GM23338 (cell line): Measurements from ENCODE around the gene TGDS. TPM values are rescaled to one million over a fixed set of nuclear protein-coding genes. Genes with fewer than 3 reads are reported as not detected.

ENCODE experiments used
- ATAC-seq: fragments of 200-7000 bp; cut with Tn5 transposase; 3 replicates; pipeline ENCODE4 v1.9.1; 2020
- DNase-seq: peaks from one replicate; pipeline ENCODE4 v3.0.0-alpha.2; 2015; ENCODE audit warnings: low spot score
- H2AFZ ChIP-seq: fragments of 200-600 bp; sonication (generic); 2 replicates; pipeline ENCODE4 v1.8.0; 2016; ENCODE audit warnings: antibody characterized with exemption, mild to moderate bottlenecking, moderate library complexity
- H3F3A ChIP-seq: fragments of 200-600 bp; sonication (generic); replicated peaks from 2 replicates; pipeline ENCODE4 v1.8.0; 2017; ENCODE audit warnings: antibody characterized with exemption, mixed run types, low read depth
- H3K27ac ChIP-seq: fragments of 200-600 bp; sonication (generic); 2 replicates; pipeline ENCODE4 v1.6.1; 2016; ENCODE audit warnings: low read depth
- H3K27me3 ChIP-seq: fragments of 200-600 bp; sonication (generic); 2 replicates; pipeline ENCODE4 v1.8.0; 2016; ENCODE audit warnings: mild to moderate bottlenecking, mixed run types, moderate library complexity; ENCODE audit not compliant: insufficient read depth
- H3K36me3 ChIP-seq: fragments of 200-600 bp; sonication (generic); 2 replicates; pipeline ENCODE4 v1.8.0; 2016; ENCODE audit warnings: mild to moderate bottlenecking; ENCODE audit not compliant: insufficient read depth
- H3K4me1 ChIP-seq: fragments of 200-600 bp; sonication (generic); 2 replicates; pipeline ENCODE4 v1.8.0; 2016; ENCODE audit warnings: mild to moderate bottlenecking, moderate library complexity; ENCODE audit not compliant: insufficient read depth
- H3K4me2 ChIP-seq: fragments of 200-600 bp; sonication (generic); 2 replicates; pipeline ENCODE4 v1.7.1; 2017; ENCODE audit warnings: mixed run types
- H3K4me3 ChIP-seq: fragments of 200-600 bp; sonication (generic); 2 replicates; pipeline ENCODE4 v1.6.1; 2016; ENCODE audit warnings: mixed run types
- H3K79me2 ChIP-seq: fragments of 200-600 bp; sonication (generic); replicated peaks from 2 replicates; pipeline ENCODE4 v1.8.0; 2017; ENCODE audit warnings: mild to moderate bottlenecking; ENCODE audit not compliant: insufficient read depth
- H3K9me2 ChIP-seq: fragments of 200-600 bp; sonication (generic); 2 replicates; pipeline ENCODE4 v1.8.0; 2017; ENCODE audit not compliant: insufficient read depth
- H4K20me1 ChIP-seq: fragments of 200-600 bp; sonication (generic); replicated peaks from 2 replicates; pipeline ENCODE4 v1.8.0; 2017; ENCODE audit warnings: mild to moderate bottlenecking; ENCODE audit not compliant: insufficient read depth
- H3K27ac Mint-ChIP-seq: 2 replicates; pipeline ENCODE4 v1.8.0; 2020; ENCODE audit warnings: inconsistent platforms, mild to moderate bottlenecking, moderate library complexity, mixed read lengths
- H3K27me3 Mint-ChIP-seq: 3 replicates; pipeline ENCODE4 v1.8.0; 2022; ENCODE audit warnings: low read depth, mild to moderate bottlenecking, moderate library complexity, mixed read lengths, inconsistent platforms; ENCODE audit not compliant: insufficient read depth, poor library complexity
- H3K36me3 Mint-ChIP-seq: 3 replicates; pipeline ENCODE4 v1.8.0; 2021; ENCODE audit warnings: low read depth, mild to moderate bottlenecking, inconsistent platforms, moderate library complexity, mixed read lengths
- H3K4me1 Mint-ChIP-seq: 3 replicates; pipeline ENCODE4 v1.8.0; 2020; ENCODE audit warnings: mild to moderate bottlenecking, inconsistent platforms, mixed read lengths
- H3K4me3 Mint-ChIP-seq: 3 replicates; pipeline ENCODE4 v1.8.0; 2021; ENCODE audit warnings: moderate library complexity, mild to moderate bottlenecking, inconsistent platforms, mixed read lengths
- H3K9me3 Mint-ChIP-seq: 3 replicates; pipeline ENCODE4 v1.8.0; 2020; ENCODE audit warnings: moderate library complexity, mild to moderate bottlenecking, inconsistent platforms, mixed read lengths
- CREB1 ChIP-seq: fragments of 250-450 bp; sonication (Bioruptor Pico); IDR thresholded peaks from 2 replicates; pipeline ENCODE4 v1.5.0; 2020; ENCODE audit warnings: low read depth, mild to moderate bottlenecking, moderate library complexity
- EZH2 ChIP-seq: fragments of 200-600 bp; sonication (generic); IDR thresholded peaks from one replicate; pipeline ENCODE4 v1.8.0; 2017; ENCODE audit warnings: antibody characterized with exemption, mild to moderate bottlenecking, low read depth; ENCODE audit not compliant: unreplicated experiment
- EZH2phosphoT487 ChIP-seq: fragments of 200-600 bp; sonication (generic); IDR thresholded peaks from one replicate; pipeline ENCODE4 v1.8.1; 2018; ENCODE audit warnings: antibody characterized with exemption; ENCODE audit not compliant: unreplicated experiment
- JUNB ChIP-seq: IDR thresholded peaks from one replicate; pipeline ENCODE4 v1.6.1; 2016; ENCODE audit warnings: antibody characterized with exemption; ENCODE audit not compliant: unreplicated experiment
- POLR2AphosphoS5 ChIP-seq: IDR thresholded peaks from 2 replicates; pipeline ENCODE4 v1.6.1; 2016; ENCODE audit warnings: antibody characterized with exemption, low read depth
- STAT1 ChIP-seq: IDR thresholded peaks from one replicate; pipeline ENCODE4 v1.6.1; 2016; ENCODE audit warnings: antibody characterized with exemption; ENCODE audit not compliant: unreplicated experiment
- ZNF114 ChIP-seq: fragments of 250-450 bp; sonication (Bioruptor Pico); IDR thresholded peaks from 2 replicates; pipeline ENCODE4 v1.5.0; 2020; ENCODE audit warnings: mild to moderate bottlenecking, moderate library complexity
- ZNF331 ChIP-seq: fragments of 250-450 bp; sonication (Bioruptor Pico); IDR thresholded peaks from 2 replicates; pipeline ENCODE4 v1.5.0; 2020; ENCODE audit warnings: low read depth, mild to moderate bottlenecking, moderate library complexity
- polyA plus RNA-seq: library from polyadenylated mRNA; unstranded; fragments of >200 nt; fragmentation: Nextera tagmentation; extraction: Ambion mirVana; gene quantifications from 2 replicates; pipeline ENCODE4 v1.2.1, GENCODE V29; 2016
- total RNA-seq: library from RNA; depleted of rRNA; stranded (reverse); fragments of >200 nt; shearing (Covaris generic); gene quantifications from 2 replicates; pipeline ENCODE4 v1.2.3, GENCODE V29; 2014
- TF ChIP-seq, protein P1 (sequence below): IDR thresholded peaks from one replicate; pipeline ENCODE4 v1.6.1; 2018; ENCODE audit warnings: antibody characterized with exemption; ENCODE audit not compliant: unreplicated experiment
- TF ChIP-seq, protein P2 (sequence below): IDR thresholded peaks from 2 replicates; pipeline ENCODE4 v1.6.1; 2016; ENCODE audit warnings: antibody characterized with exemption
- TF ChIP-seq, protein P3 (sequence below), 2 experiments: fragments of 200-600 bp in 1 of 2; sonication (generic) in 1 of 2; conservative IDR thresholded peaks; 2 replicates each; pipeline versions ENCODE4 v1.5.1 to v1.6.1; 2016 to 2017; ENCODE audit warnings: antibody characterized with exemption in 2 of 2, low read depth in 2 of 2, mild to moderate bottlenecking in 2 of 2, moderate library complexity in 1 of 2
- TF ChIP-seq, protein P4 (sequence below): fragments of 250-450 bp; sonication (Bioruptor Pico); IDR thresholded peaks from 2 replicates; pipeline ENCODE4 v1.5.0; 2020; ENCODE audit warnings: mild to moderate bottlenecking, moderate library complexity

The TGDS gene
- total and polyA plus RNA-seq, 2 experiments from 2014 or later: 18.4 to 19.6 TPM

DNA sequence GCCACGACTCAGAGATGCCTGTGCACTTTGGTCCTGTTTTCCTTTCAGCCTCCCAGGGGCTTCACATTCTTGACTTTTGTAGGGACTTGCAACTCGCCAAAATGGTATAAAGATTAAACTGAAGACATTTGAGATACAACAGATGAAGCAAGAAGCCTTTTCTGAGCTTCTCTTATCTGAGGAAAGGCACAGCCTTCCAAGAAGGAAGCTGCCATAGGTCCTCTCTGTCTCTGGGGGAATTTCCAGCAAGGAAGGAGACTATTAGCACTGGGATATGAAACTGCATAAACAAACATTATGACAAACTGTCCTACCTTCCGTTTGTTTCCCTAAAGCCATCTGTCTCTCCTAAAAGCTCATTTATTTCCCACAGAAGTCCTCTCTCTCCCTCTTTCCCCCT is 39.3 kb downstream of the TGDS start (continued):
- TF ChIP-seq, protein P1, sequence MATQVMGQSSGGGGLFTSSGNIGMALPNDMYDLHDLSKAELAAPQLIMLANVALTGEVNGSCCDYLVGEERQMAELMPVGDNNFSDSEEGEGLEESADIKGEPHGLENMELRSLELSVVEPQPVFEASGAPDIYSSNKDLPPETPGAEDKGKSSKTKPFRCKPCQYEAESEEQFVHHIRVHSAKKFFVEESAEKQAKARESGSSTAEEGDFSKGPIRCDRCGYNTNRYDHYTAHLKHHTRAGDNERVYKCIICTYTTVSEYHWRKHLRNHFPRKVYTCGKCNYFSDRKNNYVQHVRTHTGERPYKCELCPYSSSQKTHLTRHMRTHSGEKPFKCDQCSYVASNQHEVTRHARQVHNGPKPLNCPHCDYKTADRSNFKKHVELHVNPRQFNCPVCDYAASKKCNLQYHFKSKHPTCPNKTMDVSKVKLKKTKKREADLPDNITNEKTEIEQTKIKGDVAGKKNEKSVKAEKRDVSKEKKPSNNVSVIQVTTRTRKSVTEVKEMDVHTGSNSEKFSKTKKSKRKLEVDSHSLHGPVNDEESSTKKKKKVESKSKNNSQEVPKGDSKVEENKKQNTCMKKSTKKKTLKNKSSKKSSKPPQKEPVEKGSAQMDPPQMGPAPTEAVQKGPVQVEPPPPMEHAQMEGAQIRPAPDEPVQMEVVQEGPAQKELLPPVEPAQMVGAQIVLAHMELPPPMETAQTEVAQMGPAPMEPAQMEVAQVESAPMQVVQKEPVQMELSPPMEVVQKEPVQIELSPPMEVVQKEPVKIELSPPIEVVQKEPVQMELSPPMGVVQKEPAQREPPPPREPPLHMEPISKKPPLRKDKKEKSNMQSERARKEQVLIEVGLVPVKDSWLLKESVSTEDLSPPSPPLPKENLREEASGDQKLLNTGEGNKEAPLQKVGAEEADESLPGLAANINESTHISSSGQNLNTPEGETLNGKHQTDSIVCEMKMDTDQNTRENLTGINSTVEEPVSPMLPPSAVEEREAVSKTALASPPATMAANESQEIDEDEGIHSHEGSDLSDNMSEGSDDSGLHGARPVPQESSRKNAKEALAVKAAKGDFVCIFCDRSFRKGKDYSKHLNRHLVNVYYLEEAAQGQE: no peak
- TF ChIP-seq POLR2AphosphoS5: no peak
- TF ChIP-seq, protein P2, sequence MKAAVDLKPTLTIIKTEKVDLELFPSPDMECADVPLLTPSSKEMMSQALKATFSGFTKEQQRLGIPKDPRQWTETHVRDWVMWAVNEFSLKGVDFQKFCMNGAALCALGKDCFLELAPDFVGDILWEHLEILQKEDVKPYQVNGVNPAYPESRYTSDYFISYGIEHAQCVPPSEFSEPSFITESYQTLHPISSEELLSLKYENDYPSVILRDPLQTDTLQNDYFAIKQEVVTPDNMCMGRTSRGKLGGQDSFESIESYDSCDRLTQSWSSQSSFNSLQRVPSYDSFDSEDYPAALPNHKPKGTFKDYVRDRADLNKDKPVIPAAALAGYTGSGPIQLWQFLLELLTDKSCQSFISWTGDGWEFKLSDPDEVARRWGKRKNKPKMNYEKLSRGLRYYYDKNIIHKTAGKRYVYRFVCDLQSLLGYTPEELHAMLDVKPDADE: no peak
- no peak for TF ChIP-seq STAT1
- no peak for TF ChIP-seq JUNB
- no peak for TF ChIP-seq EZH2
- no peak for TF ChIP-seq ZNF114 (CRISPR knock-in tag)
- TF ChIP-seq, protein P3, sequence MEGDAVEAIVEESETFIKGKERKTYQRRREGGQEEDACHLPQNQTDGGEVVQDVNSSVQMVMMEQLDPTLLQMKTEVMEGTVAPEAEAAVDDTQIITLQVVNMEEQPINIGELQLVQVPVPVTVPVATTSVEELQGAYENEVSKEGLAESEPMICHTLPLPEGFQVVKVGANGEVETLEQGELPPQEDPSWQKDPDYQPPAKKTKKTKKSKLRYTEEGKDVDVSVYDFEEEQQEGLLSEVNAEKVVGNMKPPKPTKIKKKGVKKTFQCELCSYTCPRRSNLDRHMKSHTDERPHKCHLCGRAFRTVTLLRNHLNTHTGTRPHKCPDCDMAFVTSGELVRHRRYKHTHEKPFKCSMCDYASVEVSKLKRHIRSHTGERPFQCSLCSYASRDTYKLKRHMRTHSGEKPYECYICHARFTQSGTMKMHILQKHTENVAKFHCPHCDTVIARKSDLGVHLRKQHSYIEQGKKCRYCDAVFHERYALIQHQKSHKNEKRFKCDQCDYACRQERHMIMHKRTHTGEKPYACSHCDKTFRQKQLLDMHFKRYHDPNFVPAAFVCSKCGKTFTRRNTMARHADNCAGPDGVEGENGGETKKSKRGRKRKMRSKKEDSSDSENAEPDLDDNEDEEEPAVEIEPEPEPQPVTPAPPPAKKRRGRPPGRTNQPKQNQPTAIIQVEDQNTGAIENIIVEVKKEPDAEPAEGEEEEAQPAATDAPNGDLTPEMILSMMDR (conservative IDR thresholded peaks at IDR 0.05; ENCODE audit: low read depth in 2 of 2): no peak
- TF ChIP-seq EZH2phosphoT487: no peak
- no peak for TF ChIP-seq CREB1
- TF ChIP-seq ZNF331 (CRISPR knock-in tag): no peak

DNA sequence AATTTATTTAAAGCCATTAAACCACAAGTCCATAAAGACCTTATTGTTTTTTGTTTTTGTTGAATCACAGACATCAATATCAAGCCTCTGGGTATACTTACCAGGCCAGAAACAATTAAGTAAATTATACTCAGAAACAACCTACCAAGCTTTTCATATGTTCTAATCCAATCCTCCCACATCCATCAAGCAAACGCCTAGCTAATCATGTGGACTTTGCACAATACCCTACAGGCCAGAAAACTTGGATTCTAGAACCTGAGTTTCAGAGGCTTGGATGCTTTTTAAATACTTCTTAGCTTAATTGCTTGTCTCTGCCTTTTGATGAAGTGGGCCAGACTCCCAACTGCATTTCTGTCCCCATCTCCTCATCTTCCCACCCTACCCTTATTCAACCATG is 39.9 kb downstream of the TGDS start:
- no peak for ATAC-seq
- H3K27ac Mint-ChIP-seq: no peak overlapping the region

More for the DNA sequence above, 39.9 kb downstream of the TGDS start:
- no peak overlapping the region for H3K4me3 ChIP-seq
- no peaks in the 10 kb centered on the region for H3K79me2 ChIP-seq
- Mint-ChIP-seq H3K36me3 (no peaks in the 10 kb centered on the region), H3K4me1 (peaks cover 4% of the 10 kb centered on the region; the same call in 1 of the 3 replicates), H3K9me3 (no peaks in the 10 kb centered on the region), H3K27me3 (peaks cover 6% of the 10 kb centered on the region), H3K4me3 (no peak overlapping the region)
- no peaks in the 10 kb centered on the region for H3K4me1 ChIP-seq
- no peaks in the 10 kb centered on the region for H3K9me2 ChIP-seq
- H2AFZ ChIP-seq: no peak overlapping the region
- DNase-seq: no peak
- TF ChIP-seq STAT1: no peak
- no peak for TF ChIP-seq POLR2AphosphoS5
- no peak for TF ChIP-seq CREB1
- TF ChIP-seq, protein P4, sequence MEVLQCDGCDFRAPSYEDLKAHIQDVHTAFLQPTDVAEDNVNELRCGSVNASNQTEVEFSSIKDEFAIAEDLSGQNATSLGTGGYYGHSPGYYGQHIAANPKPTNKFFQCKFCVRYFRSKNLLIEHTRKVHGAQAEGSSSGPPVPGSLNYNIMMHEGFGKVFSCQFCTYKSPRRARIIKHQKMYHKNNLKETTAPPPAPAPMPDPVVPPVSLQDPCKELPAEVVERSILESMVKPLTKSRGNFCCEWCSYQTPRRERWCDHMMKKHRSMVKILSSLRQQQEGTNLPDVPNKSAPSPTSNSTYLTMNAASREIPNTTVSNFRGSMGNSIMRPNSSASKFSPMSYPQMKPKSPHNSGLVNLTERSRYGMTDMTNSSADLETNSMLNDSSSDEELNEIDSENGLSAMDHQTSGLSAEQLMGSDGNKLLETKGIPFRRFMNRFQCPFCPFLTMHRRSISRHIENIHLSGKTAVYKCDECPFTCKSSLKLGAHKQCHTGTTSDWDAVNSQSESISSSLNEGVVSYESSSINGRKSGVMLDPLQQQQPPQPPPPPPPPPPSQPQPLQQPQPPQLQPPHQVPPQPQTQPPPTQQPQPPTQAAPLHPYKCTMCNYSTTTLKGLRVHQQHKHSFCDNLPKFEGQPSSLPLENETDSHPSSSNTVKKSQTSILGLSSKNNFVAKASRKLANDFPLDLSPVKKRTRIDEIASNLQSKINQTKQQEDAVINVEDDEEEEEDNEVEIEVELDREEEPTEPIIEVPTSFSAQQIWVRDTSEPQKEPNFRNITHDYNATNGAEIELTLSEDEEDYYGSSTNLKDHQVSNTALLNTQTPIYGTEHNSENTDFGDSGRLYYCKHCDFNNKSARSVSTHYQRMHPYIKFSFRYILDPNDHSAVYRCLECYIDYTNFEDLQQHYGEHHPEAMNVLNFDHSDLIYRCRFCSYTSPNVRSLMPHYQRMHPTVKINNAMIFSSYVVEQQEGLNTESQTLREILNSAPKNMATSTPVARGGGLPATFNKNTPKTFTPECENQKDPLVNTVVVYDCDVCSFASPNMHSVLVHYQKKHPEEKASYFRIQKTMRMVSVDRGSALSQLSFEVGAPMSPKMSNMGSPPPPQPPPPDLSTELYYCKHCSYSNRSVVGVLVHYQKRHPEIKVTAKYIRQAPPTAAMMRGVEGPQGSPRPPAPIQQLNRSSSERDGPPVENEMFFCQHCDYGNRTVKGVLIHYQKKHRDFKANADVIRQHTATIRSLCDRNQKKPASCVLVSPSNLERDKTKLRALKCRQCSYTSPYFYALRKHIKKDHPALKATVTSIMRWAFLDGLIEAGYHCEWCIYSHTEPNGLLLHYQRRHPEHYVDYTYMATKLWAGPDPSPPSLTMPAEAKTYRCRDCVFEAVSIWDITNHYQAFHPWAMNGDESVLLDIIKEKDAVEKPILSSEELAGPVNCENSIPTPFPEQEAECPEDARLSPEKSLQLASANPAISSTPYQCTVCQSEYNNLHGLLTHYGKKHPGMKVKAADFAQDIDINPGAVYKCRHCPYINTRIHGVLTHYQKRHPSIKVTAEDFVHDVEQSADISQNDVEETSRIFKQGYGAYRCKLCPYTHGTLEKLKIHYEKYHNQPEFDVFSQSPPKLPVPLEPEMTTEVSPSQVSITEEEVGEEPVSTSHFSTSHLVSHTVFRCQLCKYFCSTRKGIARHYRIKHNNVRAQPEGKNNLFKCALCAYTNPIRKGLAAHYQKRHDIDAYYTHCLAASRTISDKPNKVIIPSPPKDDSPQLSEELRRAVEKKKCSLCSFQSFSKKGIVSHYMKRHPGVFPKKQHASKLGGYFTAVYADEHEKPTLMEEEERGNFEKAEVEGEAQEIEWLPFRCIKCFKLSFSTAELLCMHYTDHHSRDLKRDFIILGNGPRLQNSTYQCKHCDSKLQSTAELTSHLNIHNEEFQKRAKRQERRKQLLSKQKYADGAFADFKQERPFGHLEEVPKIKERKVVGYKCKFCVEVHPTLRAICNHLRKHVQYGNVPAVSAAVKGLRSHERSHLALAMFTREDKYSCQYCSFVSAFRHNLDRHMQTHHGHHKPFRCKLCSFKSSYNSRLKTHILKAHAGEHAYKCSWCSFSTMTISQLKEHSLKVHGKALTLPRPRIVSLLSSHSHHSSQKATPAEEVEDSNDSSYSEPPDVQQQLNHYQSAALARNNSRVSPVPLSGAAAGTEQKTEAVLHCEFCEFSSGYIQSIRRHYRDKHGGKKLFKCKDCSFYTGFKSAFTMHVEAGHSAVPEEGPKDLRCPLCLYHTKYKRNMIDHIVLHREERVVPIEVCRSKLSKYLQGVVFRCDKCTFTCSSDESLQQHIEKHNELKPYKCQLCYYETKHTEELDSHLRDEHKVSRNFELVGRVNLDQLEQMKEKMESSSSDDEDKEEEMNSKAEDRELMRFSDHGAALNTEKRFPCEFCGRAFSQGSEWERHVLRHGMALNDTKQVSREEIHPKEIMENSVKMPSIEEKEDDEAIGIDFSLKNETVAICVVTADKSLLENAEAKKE (CRISPR knock-in tag): no peak
- no peaks in the 10 kb centered on the region for H4K20me1 ChIP-seq
- no peak overlapping the region for H3K27ac ChIP-seq
- H3K27me3 ChIP-seq: no peaks in the 10 kb centered on the region
- no peaks in the 10 kb centered on the region for H3F3A ChIP-seq
- no peak overlapping the region for H3K4me2 ChIP-seq
- H3K36me3 ChIP-seq: no peaks in the 10 kb centered on the region
